ENCODE data around the gene PLEKHH1.

DNA sequence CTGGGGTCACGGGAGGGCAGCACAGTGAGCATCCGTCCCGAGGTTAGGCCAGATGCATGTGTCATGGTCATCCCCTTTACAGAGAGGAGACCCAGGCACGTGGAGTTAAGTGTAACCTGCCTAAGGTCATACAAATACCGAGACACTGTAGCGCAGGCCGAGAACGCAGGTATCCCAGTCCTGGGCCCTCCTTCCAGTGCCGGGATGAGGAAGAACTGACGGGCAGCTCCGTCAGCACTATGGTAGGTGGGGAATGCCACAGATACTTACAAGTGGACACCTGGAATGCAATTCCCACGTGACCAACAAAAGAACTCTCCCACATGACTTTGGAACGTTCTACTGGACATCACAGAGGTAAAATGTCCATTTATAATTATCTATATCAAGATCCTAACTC, 35.9 kb upstream of the PLEKHH1 start:
- TF ChIP-seq, protein P1, sequence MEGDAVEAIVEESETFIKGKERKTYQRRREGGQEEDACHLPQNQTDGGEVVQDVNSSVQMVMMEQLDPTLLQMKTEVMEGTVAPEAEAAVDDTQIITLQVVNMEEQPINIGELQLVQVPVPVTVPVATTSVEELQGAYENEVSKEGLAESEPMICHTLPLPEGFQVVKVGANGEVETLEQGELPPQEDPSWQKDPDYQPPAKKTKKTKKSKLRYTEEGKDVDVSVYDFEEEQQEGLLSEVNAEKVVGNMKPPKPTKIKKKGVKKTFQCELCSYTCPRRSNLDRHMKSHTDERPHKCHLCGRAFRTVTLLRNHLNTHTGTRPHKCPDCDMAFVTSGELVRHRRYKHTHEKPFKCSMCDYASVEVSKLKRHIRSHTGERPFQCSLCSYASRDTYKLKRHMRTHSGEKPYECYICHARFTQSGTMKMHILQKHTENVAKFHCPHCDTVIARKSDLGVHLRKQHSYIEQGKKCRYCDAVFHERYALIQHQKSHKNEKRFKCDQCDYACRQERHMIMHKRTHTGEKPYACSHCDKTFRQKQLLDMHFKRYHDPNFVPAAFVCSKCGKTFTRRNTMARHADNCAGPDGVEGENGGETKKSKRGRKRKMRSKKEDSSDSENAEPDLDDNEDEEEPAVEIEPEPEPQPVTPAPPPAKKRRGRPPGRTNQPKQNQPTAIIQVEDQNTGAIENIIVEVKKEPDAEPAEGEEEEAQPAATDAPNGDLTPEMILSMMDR (conservative IDR thresholded peaks at IDR 0.05) = no peak
- TF ChIP-seq ZFX (IDR thresholded peaks at IDR 0.05) = no peak
